Lung (tissue), 12 donors: Measurements from ENCODE around the gene ARHGEF28. TPM values are rescaled to one million over a fixed set of nuclear protein-coding genes. Genes with fewer than 3 reads are reported as not detected.

Source experiments
- ATAC-seq: fragments of 200-7000 bp; cut with Tn5 transposase; one replicate; pipeline ENCODE4 v1.9.1; 2020; ENCODE audit warnings: moderate number of reproducible peaks; ENCODE audit not compliant: insufficient read depth, low FRiP score
- DNase-seq, 3 donors: peaks; one replicate each; pipeline ENCODE4 v3.0.0-alpha.2; 2013 to 2017
- H3K27ac ChIP-seq, 2 donors: one replicate each; pipeline ENCODE4 v1.5.1; 2013; ENCODE audit warnings: mild to moderate bottlenecking in 2 of 2, moderate library complexity in 2 of 2, control low read depth in 1 of 2, inconsistent platforms in 1 of 2, low read depth in 1 of 2, low read length in 1 of 2
- H3K27me3 ChIP-seq, 3 donors: one replicate each; pipeline ENCODE4 v1.5.1; 2013; ENCODE audit warnings: low read length in 2 of 3; ENCODE audit not compliant: control insufficient read depth in 3 of 3, insufficient read depth in 3 of 3
- H3K36me3 ChIP-seq, 4 donors: one replicate each; pipeline ENCODE4 v1.5.1; 2013; ENCODE audit warnings: low read length in 4 of 4, mild to moderate bottlenecking in 1 of 4, moderate library complexity in 1 of 4; ENCODE audit not compliant: control insufficient read depth in 4 of 4, insufficient read depth in 4 of 4
- H3K4me1 ChIP-seq, 5 donors: one replicate each; pipeline ENCODE4 v1.5.1; 2013; ENCODE audit warnings: low read length in 5 of 5, mild to moderate bottlenecking in 2 of 5, moderate library complexity in 1 of 5; ENCODE audit not compliant: control insufficient read depth in 5 of 5, insufficient read depth in 5 of 5
- H3K4me3 ChIP-seq: one replicate; pipeline ENCODE4 v1.5.1; 2013; ENCODE audit warnings: mild to moderate bottlenecking, control low read depth, moderate library complexity
- H3K9ac ChIP-seq, 2 donors: one replicate each; pipeline ENCODE4 v1.5.1; 2013; ENCODE audit warnings: low read length in 2 of 2, control low read depth in 1 of 2; ENCODE audit not compliant: insufficient read depth in 1 of 2
- H3K9me3 ChIP-seq, 4 donors: one replicate each; pipeline ENCODE4 v1.5.1; 2013; ENCODE audit warnings: low read length in 3 of 4, mild to moderate bottlenecking in 1 of 4, moderate library complexity in 1 of 4; ENCODE audit not compliant: control insufficient read depth in 4 of 4, insufficient read depth in 3 of 4
- CTCF ChIP-seq: IDR thresholded peaks from 2 replicates; pipeline ENCODE4 v1.5.1; 2012; ENCODE audit warnings: mild to moderate bottlenecking; ENCODE audit errors: control extremely low read depth, extremely low read depth
- WGBS, 2 donors: extraction: QIAGEN DNeasy Blood & Tissue Kit; methylation state at CpG; one replicate each; pipeline ENCODE4 v1.1.7; 2013; 5-methylcytosine and 5-hydroxymethylcytosine counted together
- polyA plus RNA-seq, 2 donors: library from polyadenylated mRNA; stranded (reverse); fragments of 200-250 nt; gene quantifications; one replicate each; pipeline ENCODE4 v1.2.1, GENCODE V29; 2013
- total RNA-seq, 2 donors: library from RNA; depleted of rRNA in 1 of 2; stranded (reverse); fragments of >200 nt in 1 of 2; gene quantifications; one replicate each; pipeline ENCODE4 v1.2.1, GENCODE V29; 2014 to 2021
- donor health status: control.
- donor health status: control.
- donor health status: Bipolar disorder and iron deficiency.
- donor health status: healthy.
- donor health status: DM: yes; HTN: yes; CAD: no.

The ARHGEF28 gene
- total and polyA plus RNA-seq, 4 donors: 3.0 to 13.0 (median 10.0) TPM

- Histone ChIP-seq H3K4me1 (no peaks in the 10 kb centered on the region), H3K4me3 (no peak overlapping the region), H3K9me3 (no peaks in the 10 kb centered on the region), H3K27ac (no peak overlapping the region), H3K9ac (peak overlapping the region in 1 of 2 donors; percentile 16), H3K36me3 (no peaks in the 10 kb centered on the region), H3K27me3 (no peaks in the 10 kb centered on the region)
- no peak for DNase-seq
- ATAC-seq: no peak
- TF ChIP-seq CTCF: no peak
- 55 to 59% methylated on average over 1 of the region's 1 CpG for WGBS, 2 donors
Observed at GRCh38 chr5:73587923-73588322, 38.1 kb upstream of the ARHGEF28 start.

GRCh38 chr5:73591102-73591695 is 34.8 kb upstream of the ARHGEF28 start:
- H3K4me1 ChIP-seq: no peaks in the 10 kb centered on the region
- H3K4me3 ChIP-seq: no peak overlapping the region
- no peak overlapping the region for H3K27ac ChIP-seq
- DNase-seq (peak; percentile 34 to 87 (median 83)), ATAC-seq (peak; percentile 85)
- WGBS, 2 donors: 57 to 62% methylated on average over 4 of the region's 4 CpGs
- TF ChIP-seq CTCF: peak; percentile 81
- no peak overlapping the region for H3K9ac ChIP-seq
- no peaks in the 10 kb centered on the region for H3K27me3 ChIP-seq
- no peaks in the 10 kb centered on the region for H3K36me3 ChIP-seq
- no peaks in the 10 kb centered on the region for H3K9me3 ChIP-seq

GRCh38 chr5:73591698-73592501 is 34.1 kb upstream of the ARHGEF28 start:
- H3K4me1 ChIP-seq: no peaks in the 10 kb centered on the region
- no peaks in the 10 kb centered on the region for H3K36me3 ChIP-seq
- H3K4me3 ChIP-seq: no peak overlapping the region
- H3K9ac ChIP-seq: no peak overlapping the region
- WGBS, 2 donors: 60 to 70% methylated on average over 4 of the region's 4 CpGs
- no peaks in the 10 kb centered on the region for H3K27me3 ChIP-seq
- no peaks in the 10 kb centered on the region for H3K9me3 ChIP-seq
- ATAC-seq: no peak
- no peak for DNase-seq
- TF ChIP-seq CTCF: no peak
- no peak overlapping the region for H3K27ac ChIP-seq
